Sigmoid colon (tissue), 7 donors: Measurements from ENCODE around the gene IFI27L1. TPM values are rescaled to one million over a fixed set of nuclear protein-coding genes. Genes with fewer than 3 reads are reported as not detected.
"Not testable (repeated sequence)": the region's sequence is repeated elsewhere in the genome, so short reads cannot be mapped to it uniquely, and the experiment has no call there.

Source experiments
- DNase-seq: peaks from one replicate; pipeline ENCODE4 v3.0.0-alpha.2; 2019
- H3K27ac ChIP-seq, 4 donors: fragments of 200-600 bp; sonication (generic); one replicate each; pipeline ENCODE4 v1.5.1; 2016 to 2019; ENCODE audit warnings: mild to moderate bottlenecking in 1 of 4
- H3K27me3 ChIP-seq, 3 donors: fragments of 200-600 bp; sonication (generic); one replicate each; pipeline ENCODE4 v1.5.1; 2019; ENCODE audit warnings: mild to moderate bottlenecking in 1 of 3
- H3K36me3 ChIP-seq, 4 donors: fragments of 200-600 bp; sonication (generic); one replicate each; pipeline ENCODE4 v1.5.1; 2016 to 2019
- H3K4me1 ChIP-seq, 4 donors: fragments of 200-600 bp; sonication (generic); one replicate each; pipeline ENCODE4 v1.5.1; 2017 to 2019
- H3K4me3 ChIP-seq, 4 donors: fragments of 200-600 bp; sonication (generic); one replicate each; pipeline ENCODE4 v1.5.1; 2017 to 2019; ENCODE audit warnings: mild to moderate bottlenecking in 2 of 4, moderate library complexity in 1 of 4
- H3K9me3 ChIP-seq, 4 donors: fragments of 200-600 bp in 3 of 4; sonication (generic) in 3 of 4; one replicate each; pipeline versions ENCODE4 v1.5.1 to v1.6.1; 2013 to 2019
- CTCF ChIP-seq, 4 experiments: fragments of 450-650 bp in 3 of 4; fragments of 200-600 bp in 1 of 4; IDR thresholded peaks; one replicate each; pipeline ENCODE4 v1.5.1; 2016 to 2019; ENCODE audit warnings: antibody characterized with exemption in 4 of 4, mild to moderate bottlenecking in 3 of 4, moderate library complexity in 2 of 4
- EP300 ChIP-seq, 4 donors: sonication (generic); formaldehyde crosslinking; IDR thresholded peaks; one replicate each; pipeline ENCODE4 v1.6.1; 2017; ENCODE audit warnings: antibody characterized with exemption in 4 of 4
- POLR2A ChIP-seq, 2 donors: fragments of 450-650 bp; IDR thresholded peaks; one replicate each; pipeline ENCODE4 v1.6.1; 2016; ENCODE audit warnings: antibody characterized with exemption in 2 of 2, mild to moderate bottlenecking in 2 of 2, moderate library complexity in 2 of 2
- POLR2AphosphoS5 ChIP-seq, 4 donors: sonication (generic); formaldehyde crosslinking; IDR thresholded peaks; one replicate each; pipeline ENCODE4 v1.6.1; 2017; ENCODE audit warnings: antibody characterized with exemption in 4 of 4
- WGBS, 2 donors: extraction: QIAGEN DNeasy Blood & Tissue Kit; methylation state at CpG; one replicate each; pipeline ENCODE4 v1.1.7; 2013; 5-methylcytosine and 5-hydroxymethylcytosine counted together
- intact Hi-C: fragments of 100-400 bp; cut with DNase I; formaldehyde crosslinking; loops from one replicate; pipeline ENCODE4 v1.15.1; 2023
- polyA plus RNA-seq, 3 donors: library from polyadenylated mRNA; stranded (reverse); fragments of 200-250 nt; gene quantifications; one replicate each; pipeline ENCODE4 v1.2.3, GENCODE V29; 2013
- total RNA-seq, 4 donors: library from RNA; depleted of rRNA; stranded (reverse); fragments of >200 nt; gene quantifications; one replicate each; pipeline ENCODE4 v1.1.0, GENCODE V29; 2016
- donor health status: healthy with polysubstance abuse.
- donor health status: Bipolar disorder and iron deficiency.
- donor health status: healthy.

IFI27L1 gene
- total and polyA plus RNA-seq, 7 donors: 6.7 to 49.5 (median 8.6) TPM

GRCh38 chr14:94058674-94059138 lies 22.4 kb upstream of the IFI27L1 start:
- intact Hi-C loops: no loop called here
- TF ChIP-seq POLR2AphosphoS5 (IDR thresholded peaks at IDR 0.05): no peak
- no peak for TF ChIP-seq POLR2A (IDR thresholded peaks at IDR 0.05)
- TF ChIP-seq EP300 (IDR thresholded peaks at IDR 0.05): no peak
- no peak for TF ChIP-seq CTCF (IDR thresholded peaks at IDR 0.05)
- H3K4me3 ChIP-seq: no peak overlapping the region
- H3K4me1 ChIP-seq: peaks cover 0 to 21% (median 13%) of the 10 kb centered on the region in 4 donors
- no peaks in the 10 kb centered on the region for H3K9me3 ChIP-seq
- H3K27me3 ChIP-seq: no peaks in the 10 kb centered on the region
- H3K36me3 ChIP-seq: peaks cover 54 to 91% (median 61%) of the 10 kb centered on the region in 4 donors
- no peak for DNase-seq
- WGBS, 2 donors: 18 to 68% methylated on average over 5 of the region's 5 CpGs
- no peak overlapping the region for H3K27ac ChIP-seq

- DNase-seq: no peak
- peaks cover 0 to 21% (median 14%) of the 10 kb centered on the region in 4 donors for H3K4me1 ChIP-seq
- intact Hi-C loops: no loop called here
- no peaks in the 10 kb centered on the region for H3K27me3 ChIP-seq
- WGBS, 2 donors: 58 to 81% methylated on average over 5 of the region's 5 CpGs
- TF ChIP-seq POLR2A (IDR thresholded peaks at IDR 0.05): no peak
- TF ChIP-seq POLR2AphosphoS5 (IDR thresholded peaks at IDR 0.05): no peak
- TF ChIP-seq CTCF (IDR thresholded peaks at IDR 0.05): no peak
- TF ChIP-seq EP300 (IDR thresholded peaks at IDR 0.05): no peak
- H3K4me3 ChIP-seq: no peak overlapping the region
- no peaks in the 10 kb centered on the region for H3K9me3 ChIP-seq
- no peak overlapping the region for H3K27ac ChIP-seq
- peaks cover 43 to 78% (median 50%) of the 10 kb centered on the region in 4 donors for H3K36me3 ChIP-seq
Measured at GRCh38 chr14:94059998-94060397, 21.1 kb upstream of the IFI27L1 start.

GRCh38 chr14:94062344-94062940 lies 18.7 kb upstream of the IFI27L1 start:
- no peak for DNase-seq
- Histone ChIP-seq H3K4me3 (no peak overlapping the region), H3K36me3 (peaks cover 30 to 54% (median 38%) of the 10 kb centered on the region in 4 donors), H3K27ac (no peak overlapping the region), H3K9me3 (no peaks in the 10 kb centered on the region), H3K4me1 (peaks cover 0 to 39% (median 32%) of the 10 kb centered on the region in 4 donors), H3K27me3 (no peaks in the 10 kb centered on the region)
- TF ChIP-seq POLR2A (IDR thresholded peaks at IDR 0.05): no peak
- no peak for TF ChIP-seq EP300 (IDR thresholded peaks at IDR 0.05)
- TF ChIP-seq POLR2AphosphoS5 (IDR thresholded peaks at IDR 0.05): no peak
- no peak for TF ChIP-seq CTCF (IDR thresholded peaks at IDR 0.05)
- intact Hi-C loops: no loop called here
- 85 to 88% methylated on average over 9 of the region's 9 CpGs for WGBS, 2 donors

GRCh38 chr14:94066089-94066676 lies 14.9 kb upstream of the IFI27L1 start:
- no peaks in the 10 kb centered on the region for H3K27me3 ChIP-seq
- no peak overlapping the region for H3K4me3 ChIP-seq
- H3K36me3 ChIP-seq: peaks cover 11 to 16% (median 13%) of the 10 kb centered on the region in 4 donors
- 20 to 62% methylated on average over 8 of the region's 8 CpGs for WGBS, 2 donors
- TF ChIP-seq EP300 (IDR thresholded peaks at IDR 0.05) (no peak), POLR2A (IDR thresholded peaks at IDR 0.05) (no peak), POLR2AphosphoS5 (IDR thresholded peaks at IDR 0.05) (no peak), CTCF (IDR thresholded peaks at IDR 0.05) (no peak)
- no peak overlapping the region for H3K27ac ChIP-seq
- no peaks in the 10 kb centered on the region for H3K9me3 ChIP-seq
- H3K4me1 ChIP-seq: peaks cover 0 to 43% (median 31%) of the 10 kb centered on the region in 4 donors
- no peak for DNase-seq
- intact Hi-C loops: no loop called here

- H3K27ac ChIP-seq, H3K9me3 ChIP-seq, H3K27me3 ChIP-seq, intact Hi-C loops, DNase-seq, H3K4me3 ChIP-seq: not testable (repeated sequence)
- Histone ChIP-seq H3K4me1 (peaks cover 0 to 26% (median 15%) of the 10 kb centered on the region in 4 donors), H3K36me3 (peaks cover 0 to 10% (median 1%) of the 10 kb centered on the region in 4 donors)
- 94 to 97% methylated on average over 3 of the region's 3 CpGs for WGBS, 2 donors
Measured at GRCh38 chr14:94072076-94072475, 9.0 kb upstream of the IFI27L1 start.
